UCSD-AML1 (cell line): ENCODE results near the gene SLC1A7.

Source experiments
- DNase-seq: peaks from one replicate; lab custom pipeline; 2025; ENCODE audit not compliant: unreplicated experiment; lab: John Stamatoyannopoulos, UW

Gene SLC1A7

DNA sequence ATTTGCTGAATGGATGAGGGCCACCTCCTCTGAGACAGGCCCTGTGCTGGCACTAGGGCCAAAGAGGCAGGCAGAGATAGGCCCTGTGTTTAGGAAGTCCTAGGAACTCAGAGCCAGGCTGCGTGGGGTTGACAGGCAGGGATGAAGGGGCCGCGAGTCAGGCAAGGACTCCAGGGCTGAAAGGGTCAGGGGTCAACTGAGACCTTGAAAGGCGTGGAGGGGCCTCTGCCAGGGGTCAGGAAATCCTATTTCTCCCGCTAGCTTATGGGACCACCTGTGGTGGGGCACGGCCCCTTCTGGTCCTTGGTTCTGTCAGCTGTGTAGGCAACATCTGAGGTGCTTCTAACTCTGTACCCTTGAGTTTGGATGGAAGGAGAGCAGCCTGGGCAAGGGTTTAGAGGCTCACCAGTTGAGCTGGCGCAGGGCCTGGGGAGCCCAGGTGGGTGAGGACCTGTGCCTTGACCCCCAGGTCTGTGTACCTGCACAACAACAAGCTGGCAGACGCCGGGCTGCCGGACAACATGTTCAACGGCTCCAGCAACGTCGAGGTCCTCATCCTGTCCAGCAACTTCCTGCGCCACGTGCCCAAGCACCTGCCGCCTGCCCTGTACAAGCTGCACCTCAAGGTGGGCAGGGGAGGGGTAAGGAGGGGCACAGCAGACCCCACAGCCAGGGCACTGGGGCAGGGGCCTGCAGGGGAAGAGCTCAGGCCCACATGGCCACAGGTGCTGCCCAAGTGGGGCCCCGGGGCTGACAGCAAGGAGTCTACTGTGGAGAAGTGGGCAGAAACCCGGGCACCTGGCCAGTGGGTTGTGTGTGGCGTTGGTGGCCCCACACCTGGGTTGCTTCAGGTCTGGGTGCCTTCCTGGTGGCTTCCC, 65.5 kb downstream of the SLC1A7 start:
- DNase-seq = no peak

DNA sequence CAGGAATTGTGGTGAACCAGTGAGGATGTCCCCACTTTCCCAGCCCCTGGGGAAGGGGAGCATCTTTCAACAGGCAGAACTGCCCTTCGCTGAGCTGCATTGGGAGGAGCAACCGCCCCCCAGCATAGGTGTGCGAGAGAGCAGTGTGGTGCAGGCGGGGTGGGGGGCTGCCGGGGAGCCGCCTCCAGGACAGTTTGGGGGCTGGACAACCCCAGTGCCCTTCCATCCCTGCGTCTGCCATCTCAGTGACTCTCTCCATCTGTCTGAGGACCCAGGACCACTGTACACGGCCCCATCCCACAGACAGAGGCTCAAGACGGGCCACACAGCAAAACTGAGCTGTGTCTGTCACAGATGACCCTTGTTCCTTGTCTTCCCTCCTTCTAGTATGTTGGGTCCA, 66.3 kb downstream of the SLC1A7 start:
- DNase-seq = no peak

- no peak for DNase-seq
Observed at GRCh38 chr1:53075761-53076163, 66.7 kb downstream of the SLC1A7 start.

DNA sequence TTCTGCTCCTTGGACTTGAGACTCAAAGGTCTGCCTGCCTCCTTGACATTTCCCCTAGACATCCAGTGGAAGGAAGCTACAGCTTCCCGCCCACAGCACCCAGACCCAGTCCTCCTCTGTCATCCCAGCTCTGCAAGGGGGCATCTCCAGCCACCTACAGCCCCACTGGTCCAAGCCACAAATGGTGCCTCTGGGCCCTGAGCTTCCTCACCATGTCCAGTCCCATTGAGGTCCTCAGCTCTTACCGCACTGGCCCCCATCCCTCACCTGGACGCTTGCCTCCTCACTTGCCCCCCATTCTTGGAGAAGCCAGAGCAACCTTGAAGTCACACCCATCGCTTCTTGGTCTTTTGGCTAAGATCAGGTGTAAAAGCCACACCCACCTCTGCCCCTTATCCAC, 67.2 kb downstream of the SLC1A7 start:
- no peak for DNase-seq

DNA sequence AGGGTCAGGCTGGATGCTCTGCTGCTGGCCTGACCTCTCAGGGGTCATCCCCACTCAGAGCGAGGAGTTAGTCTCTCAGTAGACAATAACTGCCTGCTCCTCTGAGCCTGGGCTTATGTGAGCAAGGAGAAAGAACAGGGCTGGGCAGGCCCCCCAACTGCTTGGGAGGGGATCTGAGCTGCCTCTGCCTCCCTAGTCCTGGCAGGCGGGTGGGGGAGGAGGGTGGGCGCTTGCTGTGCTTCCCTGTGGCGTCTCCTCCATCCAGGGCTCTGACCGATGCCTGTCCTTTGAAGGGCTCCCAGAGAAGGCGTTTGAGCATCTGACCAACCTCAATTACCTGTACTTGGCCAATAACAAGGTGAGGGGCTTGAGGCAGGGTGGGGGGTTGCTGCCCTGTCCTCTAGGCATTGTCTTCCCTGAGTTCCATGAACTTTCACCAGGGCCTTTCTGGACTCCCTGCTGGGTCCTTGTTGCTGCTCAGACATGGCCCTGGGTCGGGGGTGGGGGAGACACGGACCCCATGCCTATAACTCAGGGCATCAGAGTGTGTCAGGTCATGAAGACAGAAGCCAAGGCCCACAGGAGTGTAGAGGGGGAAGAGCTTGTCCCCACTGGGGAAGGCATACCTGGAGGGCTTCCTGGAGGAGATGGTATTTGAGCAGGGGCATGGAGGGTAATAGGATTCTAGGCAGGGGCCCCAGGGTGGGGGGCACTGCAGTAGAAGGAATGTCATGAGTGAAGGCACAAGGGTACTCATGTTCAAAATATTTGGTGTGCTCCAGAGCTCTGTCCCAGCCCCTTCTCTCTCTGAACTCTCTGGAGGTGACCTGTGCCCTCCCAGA, 67.9 kb downstream of the SLC1A7 start:
- no peak for DNase-seq

- DNase-seq = no peak
Observed at GRCh38 chr1:53073868-53074311, 68.5 kb downstream of the SLC1A7 start.

DNA sequence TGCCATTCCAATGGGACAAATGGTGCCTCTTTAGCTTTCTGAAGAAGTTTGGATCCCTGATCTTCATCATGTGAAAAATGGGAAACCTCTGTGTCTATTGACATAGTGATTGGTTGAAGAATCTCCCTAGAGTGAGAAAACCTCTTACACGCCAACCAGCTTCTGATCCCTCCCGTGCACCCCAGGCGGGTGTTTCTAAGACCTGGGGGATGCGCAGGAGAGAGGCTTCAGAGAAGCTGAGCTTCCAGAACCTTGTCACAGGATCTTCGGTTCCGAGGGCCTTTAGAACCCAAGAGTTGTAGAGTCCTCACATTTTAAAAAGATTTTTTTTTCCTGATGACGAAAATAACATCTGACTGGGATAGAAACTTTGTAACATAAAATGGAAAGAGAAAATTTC, 69.2 kb downstream of the SLC1A7 start:
- no peak for DNase-seq

- DNase-seq = no peak
Observed at GRCh38 chr1:53071915-53072314, 70.5 kb downstream of the SLC1A7 start.

DNA sequence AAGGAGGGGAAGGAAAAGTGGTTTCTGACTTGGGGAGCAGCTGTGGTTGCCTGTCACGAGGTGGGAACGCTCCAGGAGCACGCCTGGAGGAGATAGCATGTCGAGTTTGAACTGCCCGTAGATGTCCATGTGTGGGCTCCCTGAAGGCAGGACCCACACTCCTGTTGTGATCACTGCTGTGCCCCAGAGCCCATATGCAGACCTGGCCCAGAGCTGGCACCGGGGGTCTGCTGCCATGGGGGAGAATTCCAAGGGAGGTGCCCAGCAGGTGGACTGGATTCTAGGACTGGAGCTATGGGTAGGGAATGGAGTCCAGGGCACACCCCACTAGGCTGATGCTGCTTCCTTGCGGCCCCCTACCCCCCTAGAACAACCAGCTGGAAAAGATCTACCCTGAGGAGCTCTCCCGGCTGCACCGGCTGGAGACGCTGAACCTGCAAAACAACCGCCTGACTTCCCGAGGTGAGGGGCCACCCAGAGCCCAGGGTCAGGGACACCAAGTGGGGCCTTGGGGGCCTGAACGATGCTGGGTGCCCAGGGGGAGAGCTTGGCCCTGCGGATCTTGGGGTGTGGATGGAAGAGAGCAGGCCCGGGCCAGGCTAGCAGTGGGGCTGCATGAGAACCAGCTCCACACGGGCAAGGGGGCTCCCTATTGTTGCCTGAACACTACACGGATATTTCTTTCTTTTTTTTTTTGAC, 71.1 kb downstream of the SLC1A7 start:
- DNase-seq = no peak

GRCh38 chr1:53070621-53071020, 71.8 kb downstream of the SLC1A7 start:
- DNase-seq = no peak

DNA sequence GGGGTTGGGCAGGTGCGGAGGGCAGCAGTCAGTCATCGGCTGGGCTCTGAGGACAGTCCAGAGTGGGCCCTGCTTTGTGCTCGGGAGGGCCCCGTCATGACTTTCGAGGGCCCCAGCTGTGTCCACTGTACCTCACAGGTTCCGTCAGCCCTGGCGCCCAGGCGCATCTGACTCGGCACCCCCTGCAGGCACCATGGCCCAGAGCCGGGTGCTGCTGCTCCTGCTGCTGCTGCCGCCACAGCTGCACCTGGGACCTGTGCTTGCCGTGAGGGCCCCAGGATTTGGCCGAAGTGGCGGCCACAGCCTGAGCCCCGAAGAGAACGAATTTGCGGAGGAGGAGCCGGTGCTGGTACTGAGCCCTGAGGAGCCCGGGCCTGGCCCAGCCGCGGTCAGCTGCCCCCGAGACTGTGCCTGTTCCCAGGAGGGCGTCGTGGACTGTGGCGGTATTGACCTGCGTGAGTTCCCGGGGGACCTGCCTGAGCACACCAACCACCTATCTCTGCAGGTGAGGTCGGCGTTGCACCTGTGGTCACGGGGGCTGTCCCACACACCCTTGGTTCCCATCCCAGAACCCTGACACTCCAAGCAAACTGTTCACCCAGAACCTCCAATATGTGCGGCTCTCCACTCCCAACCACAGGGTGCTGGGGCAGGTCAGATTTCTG, 72.6 kb downstream of the SLC1A7 start:
- DNase-seq = no peak

GRCh38 chr1:53069265-53069662, 73.2 kb downstream of the SLC1A7 start:
- DNase-seq = no peak

- DNase-seq = no peak
Observed at GRCh38 chr1:53068314-53069099, 73.9 kb downstream of the SLC1A7 start.

GRCh38 chr1:53067886-53068285, 74.6 kb downstream of the SLC1A7 start:
- DNase-seq = no peak

DNA sequence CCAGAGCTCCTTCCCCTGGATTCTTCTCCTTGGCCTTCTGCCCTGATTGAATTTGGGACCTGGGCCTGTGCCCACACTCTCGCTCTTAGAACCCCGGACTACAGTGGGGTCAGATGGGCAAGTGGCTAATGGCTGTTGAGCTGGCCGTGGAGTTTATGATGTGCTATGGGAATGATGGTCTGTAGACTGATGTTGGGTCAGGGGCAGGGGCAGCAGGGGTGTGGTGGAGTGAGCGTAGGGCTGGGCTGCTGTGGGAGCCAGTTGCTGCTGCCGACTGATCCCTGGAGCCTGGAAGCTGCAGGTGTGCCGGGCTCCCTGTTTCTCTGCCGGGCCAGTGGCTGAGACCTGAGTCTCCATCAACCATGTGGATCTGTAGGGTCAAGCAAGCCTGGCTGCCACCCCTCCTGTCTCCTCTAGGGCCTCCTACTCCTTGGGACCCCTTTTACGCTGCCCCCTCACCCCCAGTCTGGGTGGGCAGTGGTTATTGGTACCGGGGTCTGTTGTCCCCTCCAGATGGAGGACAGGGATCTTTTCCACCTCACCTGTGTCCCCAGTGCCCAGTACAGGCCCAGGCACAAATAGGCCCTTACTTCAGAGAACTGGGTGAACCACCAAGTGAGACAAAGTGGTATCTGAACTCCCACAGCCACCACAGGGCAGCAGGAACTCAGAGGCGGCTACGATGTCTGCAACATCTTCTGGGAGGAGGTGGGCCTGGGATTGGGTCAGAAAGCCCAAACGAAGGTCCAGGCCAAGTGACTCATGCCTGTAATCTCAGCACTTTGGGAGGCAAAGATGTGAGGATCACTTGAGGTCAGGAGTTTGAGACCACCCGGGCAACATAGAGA, 75.3 kb downstream of the SLC1A7 start:
- no peak for DNase-seq

- no peak for DNase-seq
Observed at GRCh38 chr1:53066488-53066887, 76.0 kb downstream of the SLC1A7 start.

- DNase-seq = no peak
Observed at GRCh38 chr1:53065391-53065790, 77.0 kb downstream of the SLC1A7 start.

DNA sequence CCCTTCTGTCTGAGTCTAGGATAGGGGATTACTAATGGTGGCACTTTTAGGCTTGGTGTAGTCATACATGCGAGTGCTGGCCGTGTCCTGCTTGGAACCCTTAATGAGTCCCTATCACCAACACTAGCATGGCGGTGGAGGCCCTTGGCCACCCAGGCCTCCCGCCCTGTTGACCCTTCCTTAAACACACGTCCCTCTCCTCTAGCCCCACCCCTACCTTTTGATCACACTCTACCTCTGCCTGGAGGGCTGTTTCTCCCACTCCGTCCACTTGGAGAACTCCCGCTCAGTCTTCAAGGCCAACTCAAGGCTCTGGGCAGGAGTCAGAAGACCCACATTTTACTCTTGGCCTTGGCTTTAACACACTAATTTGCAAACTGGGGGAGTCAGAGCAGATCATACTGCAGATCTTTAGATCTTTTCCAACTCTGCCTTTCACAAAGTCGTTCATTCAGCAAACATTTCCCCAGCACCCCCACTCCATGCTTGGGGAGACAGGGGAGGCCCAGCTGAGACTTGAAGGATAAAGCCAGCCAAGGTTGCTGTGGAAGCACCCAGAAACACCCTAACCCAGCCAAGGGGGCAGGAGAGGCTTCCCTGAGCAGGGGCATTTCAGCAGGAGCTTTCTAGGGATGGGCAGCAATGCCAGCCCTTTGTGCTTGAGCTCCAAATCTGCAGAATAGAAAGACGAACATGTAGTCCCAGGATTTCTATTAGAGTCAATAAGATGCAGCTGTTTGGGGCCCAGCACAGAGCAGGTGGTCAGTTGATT, 78.5 kb downstream of the SLC1A7 start:
- DNase-seq = no peak
